KBM-7 (cell line): ENCODE measurements around the gene SPOP.
"Not testable (repeated sequence)": the region's sequence is repeated elsewhere in the genome, so short reads cannot be mapped to it uniquely, and the experiment has no call there.

ENCODE experiments used
- DNase-seq: peaks from one replicate; pipeline ENCODE4 v3.0.0-alpha.2; 2015
- in situ Hi-C: fragments of 300-500 bp; cut with MboI; formaldehyde crosslinking; loops from 2 replicates; pipeline ENCODE4 v1.14.3; 2020; ENCODE audit warnings: low sequenced_read_pairs, low pct_unique_long_range_greater_than_20kb, mixed read lengths

The SPOP gene

DNA sequence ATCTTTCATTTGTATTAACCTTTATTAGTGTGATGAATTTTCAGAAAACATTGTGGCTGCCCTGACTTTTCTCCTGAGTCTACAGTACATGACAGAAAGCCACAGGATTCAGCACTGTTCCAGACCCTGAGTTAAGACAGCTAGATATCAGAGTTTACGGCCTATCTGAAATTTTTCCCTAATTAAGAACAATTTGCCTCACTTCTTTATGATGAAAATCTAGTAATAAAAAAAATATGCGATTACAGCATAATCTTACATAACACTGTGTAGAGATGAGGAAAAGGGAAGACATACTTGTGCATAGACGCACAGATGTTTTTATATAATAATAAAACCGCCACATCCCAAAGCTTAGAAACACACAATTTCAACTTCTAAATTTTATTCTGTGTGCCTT is 7.3 kb downstream of the SPOP start:
- in situ Hi-C loops, result no loop called here
- no peak for DNase-seq

DNA sequence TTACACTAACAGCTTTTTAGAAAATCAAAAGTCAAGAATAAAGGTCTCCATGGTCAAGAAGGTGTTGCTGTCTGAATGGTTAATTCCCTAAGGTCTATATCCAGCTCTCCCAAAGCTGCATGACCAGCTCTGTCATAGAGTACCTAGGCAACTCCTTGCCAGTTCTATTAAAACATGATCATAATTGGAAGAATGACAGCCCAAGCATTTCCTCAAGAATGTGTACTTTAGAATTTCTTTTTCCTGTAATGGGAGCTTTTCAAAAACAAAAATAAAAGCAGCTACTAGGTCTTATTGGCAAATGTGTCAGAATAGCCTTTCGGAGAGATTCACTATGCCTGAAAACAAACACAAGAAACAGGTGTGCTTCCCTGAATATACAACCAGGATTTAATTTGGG is 7.9 kb downstream of the SPOP start:
- DNase-seq, result no peak
- in situ Hi-C loops, result no loop called here

DNA sequence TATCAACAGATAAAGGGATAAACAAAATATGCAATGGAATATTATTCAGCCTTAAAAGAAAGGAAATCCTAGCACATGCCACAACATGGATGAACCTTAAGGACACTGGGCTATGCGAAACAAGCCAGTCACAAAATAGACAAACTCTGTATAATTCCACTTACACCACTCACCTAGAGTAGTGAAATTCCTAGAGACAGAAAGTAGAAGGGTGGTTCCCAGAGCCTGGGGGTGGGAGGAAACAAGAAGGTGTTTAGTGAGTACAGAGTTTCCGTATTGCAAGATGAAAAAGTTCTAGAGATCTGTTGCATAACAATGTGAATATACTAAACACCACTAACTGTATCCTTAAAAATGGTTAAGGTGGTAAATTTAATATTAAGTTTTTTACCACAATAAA is 10.0 kb downstream of the SPOP start:
- DNase-seq, result no peak
- in situ Hi-C loops, result no loop called here

DNA sequence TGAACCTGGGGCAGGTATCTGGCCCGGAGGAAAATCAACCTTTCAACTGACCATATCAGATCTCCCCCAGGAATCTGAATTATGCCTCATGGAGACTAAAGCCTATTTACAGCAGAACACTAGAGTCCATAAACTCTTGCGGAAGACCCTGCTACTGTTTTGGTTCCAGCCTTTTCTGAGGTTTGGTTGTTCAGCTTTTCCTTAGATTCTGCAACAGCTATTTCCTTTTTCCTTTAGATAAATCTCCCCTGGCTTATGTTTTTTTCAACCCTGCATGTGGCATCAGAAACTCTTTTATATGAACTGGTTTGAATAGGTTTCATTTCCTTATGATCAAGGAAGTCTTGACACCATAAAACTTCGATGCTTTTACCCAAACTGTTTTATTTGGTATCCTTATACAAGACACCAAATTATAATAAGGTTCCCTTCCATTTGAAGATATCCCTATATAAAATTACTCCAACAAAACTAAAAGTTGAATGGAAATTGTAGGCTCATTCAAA is 13.1 kb downstream of the SPOP start:
- DNase-seq, result no peak
- in situ Hi-C loops, result no loop called here

DNA sequence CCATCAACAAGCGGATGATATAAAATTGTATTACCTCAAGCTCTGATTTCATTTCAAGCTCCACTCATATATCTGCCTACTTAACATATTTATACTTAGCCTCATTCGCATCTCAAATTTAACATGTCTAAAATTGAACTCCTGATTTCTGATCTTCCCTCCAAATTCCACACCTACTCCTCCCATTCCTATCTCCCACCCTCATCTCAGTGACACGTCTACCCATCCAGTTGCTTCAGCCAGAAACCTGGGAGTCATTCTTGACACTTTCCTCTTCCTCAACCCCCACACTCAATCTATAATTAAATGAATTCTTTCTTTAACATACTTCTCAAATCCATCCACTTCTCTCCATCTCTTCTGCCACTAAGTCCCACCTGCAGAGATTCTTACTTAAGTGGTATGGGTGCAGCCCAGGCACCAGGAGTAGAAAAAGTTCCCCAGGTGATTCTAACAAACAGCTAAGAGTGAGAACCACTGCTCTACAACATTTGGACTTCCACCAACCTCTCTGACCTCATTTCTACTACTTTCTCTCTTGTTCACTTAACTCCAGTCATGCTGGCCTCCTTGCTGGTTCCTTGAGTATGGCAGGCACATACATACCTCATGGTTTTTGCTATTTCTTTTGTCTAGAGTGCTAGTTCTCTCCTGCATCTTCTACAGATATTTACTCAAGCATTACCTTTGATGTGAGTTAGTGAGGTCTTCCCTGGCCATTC is 18.1 kb downstream of the SPOP start:
- in situ Hi-C loops, result no loop called here
- DNase-seq, result no peak

DNA sequence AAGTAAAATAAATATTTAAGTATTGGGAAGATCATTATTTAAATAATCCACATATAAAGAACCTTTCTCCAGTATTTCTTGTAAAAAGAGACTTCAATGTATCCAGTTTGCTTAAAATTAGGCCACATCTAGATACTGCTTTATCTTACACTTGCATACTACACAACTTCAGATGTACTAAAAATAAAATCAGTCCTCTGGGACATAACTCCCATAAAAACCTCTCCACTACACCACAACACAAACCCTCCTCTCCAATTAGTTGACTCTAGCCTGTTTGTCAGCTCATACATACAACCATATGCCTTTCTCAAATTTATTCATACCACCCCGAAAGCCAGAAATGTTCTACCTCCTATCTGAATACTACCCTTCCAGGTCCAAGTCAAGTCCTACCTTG is 21.6 kb downstream of the SPOP start:
- in situ Hi-C loops, result no loop called here
- DNase-seq, result no peak

DNA sequence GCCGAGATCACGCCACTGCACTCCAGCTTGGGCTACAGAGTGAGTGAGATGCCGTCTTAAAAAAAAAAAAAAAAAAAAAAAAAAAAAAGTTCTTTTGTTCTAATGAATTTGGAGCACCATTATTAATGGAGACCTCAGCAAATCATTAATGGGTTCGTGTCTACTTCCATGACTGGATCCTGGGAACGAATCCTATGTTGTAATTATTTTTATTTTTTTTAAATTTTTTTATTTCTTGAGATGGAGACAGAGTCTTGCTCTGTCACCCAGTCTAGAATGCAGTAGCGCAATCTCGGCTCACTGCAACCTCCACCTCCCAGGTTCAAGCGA is 30.7 kb downstream of the SPOP start:
- DNase-seq, result no peak
- in situ Hi-C loops, result no loop called here

DNA sequence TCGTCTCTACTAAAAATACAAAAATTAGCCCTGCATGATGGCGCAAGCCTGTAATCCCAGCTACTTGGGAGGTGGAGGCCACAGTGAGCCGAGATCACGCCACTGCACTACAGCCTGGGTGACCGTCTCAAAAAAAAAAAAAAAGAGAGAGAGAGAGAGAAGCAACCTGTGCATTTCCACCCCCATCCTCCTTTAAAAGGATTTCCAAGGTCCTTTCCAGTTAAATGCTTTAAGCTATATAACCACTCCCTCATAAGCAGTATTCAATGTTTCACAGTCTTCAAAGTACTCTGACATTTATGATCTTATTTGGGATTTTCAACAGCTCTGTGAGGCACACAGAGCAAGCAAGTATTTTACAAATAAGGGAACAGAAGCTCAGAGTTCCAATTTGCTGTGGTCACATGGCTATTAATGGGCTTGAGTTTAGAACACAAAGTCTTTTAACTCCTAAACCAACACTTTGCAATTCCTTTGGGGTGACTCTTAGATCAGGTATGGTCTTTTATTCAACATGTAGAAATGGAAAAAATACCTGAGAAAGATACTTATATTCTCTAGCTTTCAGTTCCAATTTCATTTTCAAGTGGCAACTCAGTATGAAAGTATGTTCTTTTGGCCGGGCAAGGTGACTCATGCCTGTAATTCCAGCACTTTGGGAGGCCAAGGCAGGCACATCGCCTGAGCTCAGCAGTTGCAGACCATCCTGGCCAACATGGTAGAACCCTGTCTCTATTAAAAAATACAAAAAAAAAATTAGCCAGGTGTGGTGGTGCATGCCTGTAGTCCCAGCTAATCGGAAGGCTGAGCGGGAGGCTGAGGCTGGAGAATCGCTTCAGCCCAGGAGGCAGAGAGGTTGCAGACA is 31.3 kb downstream of the SPOP start:
- DNase-seq, result no peak
- in situ Hi-C loops, result no loop called here

DNA sequence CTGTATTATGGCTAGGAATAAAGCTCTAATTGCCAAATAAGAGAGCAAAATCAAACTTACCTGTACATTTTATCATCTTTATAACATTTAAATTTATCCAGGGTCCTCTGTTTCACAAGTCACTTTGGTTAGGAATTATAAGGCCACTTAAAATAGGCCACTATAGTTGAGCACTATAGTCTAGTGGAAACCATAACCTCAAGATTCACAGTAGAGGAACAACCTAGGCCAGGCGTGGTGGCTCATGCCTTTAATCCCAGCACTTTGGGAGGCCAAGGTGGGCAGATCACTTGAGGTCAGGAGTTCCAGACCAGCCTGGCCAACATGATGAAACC is 31.9 kb downstream of the SPOP start:
- DNase-seq, in situ Hi-C loops: not testable (repeated sequence)

DNA sequence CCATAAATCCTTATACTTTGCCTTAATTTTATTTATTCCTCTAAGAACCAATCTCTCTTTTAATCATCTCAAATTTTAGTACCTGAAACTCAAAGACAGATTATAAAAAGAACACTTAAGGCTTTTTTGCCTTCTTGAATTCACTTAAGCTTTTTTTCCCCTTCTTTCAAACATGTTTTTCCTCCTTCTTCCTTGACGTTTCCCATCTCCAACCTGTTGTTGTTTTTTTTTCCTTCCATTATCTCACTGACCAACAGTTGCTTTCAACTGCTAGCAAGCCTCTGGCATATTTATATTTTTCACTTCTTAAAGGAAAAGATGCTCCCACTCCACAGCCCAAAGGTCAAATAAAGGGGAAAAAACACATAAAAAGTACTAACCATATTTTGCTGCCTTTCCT is 32.2 kb downstream of the SPOP start:
- in situ Hi-C loops, result no loop called here
- DNase-seq, result no peak

DNA sequence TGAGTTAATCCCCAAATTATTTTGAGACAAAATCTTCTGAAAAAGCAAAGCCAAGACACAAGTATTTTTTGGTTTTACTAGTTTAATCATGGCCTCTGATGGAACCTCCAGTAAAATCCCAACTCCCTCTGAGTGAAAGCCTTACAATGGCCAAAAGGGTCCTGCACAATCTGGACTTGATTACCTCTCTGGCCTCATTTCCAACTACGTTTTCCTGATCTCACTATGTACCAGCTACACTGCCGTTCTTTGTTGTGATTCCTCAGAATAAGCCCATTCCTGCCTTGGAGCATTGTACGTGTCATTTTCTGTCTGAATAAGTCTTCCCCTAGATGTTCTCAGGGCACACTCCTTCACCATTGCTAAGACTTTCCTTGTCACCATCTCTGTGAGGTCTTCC is 37.3 kb downstream of the SPOP start:
- DNase-seq, result no peak
- in situ Hi-C loops, result no loop called here

DNA sequence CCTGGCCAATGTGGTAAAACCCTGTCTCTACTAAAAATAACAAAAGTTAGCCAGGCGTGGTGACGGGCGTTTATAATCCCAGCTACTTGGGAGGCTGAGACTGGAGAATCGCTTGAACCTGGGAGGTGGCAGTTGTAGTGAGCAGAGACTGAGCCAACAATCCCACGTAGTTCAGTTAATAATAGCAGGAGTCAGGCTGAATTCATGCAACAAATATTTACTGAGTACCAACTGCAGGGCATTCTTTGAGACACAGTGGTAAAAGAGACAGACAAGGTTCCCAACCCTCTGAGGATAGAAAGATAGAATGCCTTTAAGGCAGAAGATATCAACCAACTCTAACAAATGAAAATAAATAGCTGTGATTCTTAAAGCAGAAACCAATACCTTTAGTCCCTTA is 39.1 kb downstream of the SPOP start:
- in situ Hi-C loops, result no loop called here
- DNase-seq, result no peak

DNA sequence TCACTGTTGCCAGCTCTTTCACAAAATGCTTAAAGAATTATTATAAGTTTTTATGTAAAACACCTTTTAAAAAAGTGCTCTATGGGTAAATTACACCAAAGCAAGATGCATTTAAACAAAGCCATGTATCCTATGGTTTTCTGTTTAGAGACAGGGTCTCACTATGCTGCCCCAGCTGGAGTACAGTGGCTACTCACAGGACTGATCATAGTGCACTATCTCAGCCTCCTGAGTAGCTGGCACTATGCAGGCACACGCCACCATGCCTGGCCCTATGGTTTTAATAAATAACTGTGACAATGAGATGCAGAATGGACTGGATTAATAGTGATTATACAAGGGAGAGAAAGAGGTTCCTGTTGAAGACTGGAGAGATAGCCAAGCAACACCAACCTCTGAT is 40.2 kb downstream of the SPOP start:
- in situ Hi-C loops, result no loop called here
- no peak for DNase-seq

DNA sequence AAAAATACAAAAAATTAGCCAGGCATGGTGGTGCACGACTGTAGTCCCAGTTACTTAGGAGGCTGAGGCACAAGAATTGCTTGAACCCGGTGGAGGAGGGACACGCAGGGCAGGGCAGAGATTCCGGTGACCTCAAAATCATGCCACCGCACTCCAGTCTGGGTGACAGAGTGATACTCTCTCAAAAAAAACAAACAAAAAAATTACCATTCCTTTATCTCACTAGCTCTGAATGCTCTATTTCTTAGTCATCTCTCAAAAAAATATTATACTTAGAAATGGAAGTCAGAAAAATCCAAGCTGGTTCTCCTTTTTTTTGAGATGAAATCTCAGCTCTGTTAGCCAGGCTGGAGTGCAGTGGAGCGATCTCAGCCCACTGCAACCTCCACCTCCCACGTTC is 40.8 kb downstream of the SPOP start:
- in situ Hi-C loops, result no loop called here
- DNase-seq, result no peak

DNA sequence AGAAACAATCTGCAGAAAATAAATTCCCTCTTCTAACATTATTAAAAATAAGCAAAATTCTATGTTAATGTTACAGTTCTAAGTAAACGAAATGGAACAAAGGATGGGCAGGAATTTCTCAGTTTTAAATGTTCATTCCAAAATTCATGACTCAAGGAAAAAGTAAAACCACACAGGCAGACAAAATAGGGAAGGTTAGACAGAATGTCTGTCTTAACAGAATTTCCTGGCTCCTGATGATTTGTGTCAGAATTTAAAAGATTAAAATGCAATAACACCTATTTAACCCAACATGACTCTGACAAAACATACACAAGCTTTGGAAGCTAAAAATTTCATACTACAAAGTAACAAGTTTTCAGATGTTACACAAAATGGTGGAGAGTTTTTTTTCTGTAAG is 42.8 kb downstream of the SPOP start:
- in situ Hi-C loops, result no loop called here

DNA sequence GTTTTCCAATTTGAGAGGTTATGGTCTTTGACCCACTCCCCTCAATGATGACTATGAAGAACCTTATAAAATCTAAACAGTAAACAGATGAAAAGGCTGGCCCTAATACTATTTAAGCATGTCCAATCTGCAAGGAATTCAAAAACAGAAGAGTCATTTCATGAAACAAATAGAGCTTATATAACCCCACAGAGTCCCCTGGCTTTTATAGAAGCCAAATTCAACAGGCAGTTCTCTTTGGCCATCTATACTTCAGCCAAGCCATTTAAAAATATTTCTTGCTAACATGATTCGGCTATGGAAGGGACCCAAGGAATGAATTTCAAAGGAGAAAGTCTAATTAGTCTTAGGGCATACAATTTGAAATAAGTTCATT is 43.4 kb downstream of the SPOP start:
- DNase-seq, result no peak
- in situ Hi-C loops, result no loop called here

More for the DNA sequence above, 42.8 kb downstream of the SPOP start:
- no peak for DNase-seq

DNA sequence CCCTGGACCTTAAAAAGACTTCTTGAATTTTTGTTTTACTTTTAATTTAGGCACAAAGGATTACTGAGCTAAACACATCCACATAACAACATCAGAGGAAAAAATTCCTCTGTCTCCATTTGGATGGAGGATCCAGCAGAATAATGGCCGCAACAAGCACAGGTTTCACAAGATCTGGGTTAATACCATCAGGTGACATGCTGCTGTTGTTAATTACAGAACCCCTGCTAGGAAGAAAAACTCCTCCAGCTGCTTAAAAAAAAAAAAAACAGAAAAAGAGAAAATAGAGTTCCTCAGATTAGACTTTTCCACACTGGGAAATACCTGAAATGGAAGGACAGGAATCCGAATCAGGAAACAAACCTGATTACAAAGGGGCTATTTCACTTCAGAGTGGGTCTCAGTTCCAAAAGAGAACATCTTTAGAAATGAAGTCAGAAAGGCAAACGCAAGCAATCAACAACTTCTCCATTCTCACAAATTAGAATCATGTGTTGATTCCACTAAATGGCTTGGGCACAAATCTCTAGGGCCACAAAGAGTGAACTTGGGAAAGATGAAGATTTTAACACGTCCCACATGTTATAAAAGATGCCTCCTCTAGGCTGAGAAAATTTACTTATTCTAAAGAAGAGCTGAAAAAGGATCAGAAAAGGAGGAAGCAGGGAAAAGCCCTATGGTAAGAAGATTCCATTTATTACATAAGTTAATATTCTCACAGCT is 44.0 kb downstream of the SPOP start:
- no peak for DNase-seq
- in situ Hi-C loops, result no loop called here

DNA sequence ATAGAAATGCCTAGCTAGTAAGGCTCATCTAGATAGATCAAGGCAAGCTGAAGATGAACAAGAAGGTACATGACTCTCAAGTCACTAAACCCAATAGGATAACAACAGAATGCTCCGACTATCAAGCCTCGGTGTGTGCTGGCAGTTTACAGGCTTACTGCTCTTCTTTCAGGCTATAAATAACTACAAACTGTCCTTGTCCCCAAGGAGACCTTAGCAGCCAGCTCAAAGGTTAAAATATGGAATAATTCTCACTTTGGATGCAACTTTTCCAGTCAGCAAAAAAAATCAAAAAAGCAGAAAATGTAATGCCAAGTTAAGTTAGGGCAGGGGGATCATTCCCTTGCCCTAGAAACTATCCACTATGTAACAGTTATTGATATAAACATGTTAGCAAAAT is 44.6 kb downstream of the SPOP start:
- in situ Hi-C loops, result no loop called here
- DNase-seq, result no peak

DNA sequence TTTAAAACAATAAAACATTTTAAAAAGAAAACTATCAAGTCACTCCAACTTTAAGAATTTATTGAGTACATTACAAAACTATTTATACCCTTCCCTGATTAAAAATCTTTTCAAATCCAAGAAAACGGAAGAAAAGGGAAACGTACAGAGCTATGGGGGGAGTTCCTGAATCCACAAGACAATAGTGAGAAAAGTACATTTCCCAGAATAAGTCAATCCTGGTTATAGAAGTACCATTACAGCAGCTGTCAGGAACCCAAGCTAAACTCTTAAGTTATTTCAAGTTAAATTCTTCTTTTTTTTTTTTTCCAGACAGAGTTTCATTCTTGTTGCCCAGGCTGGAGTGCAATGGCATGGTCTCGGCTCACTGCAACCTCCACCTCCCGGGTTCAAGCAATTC is 45.7 kb downstream of the SPOP start:
- in situ Hi-C loops, result no loop called here
- DNase-seq, result no peak

DNA sequence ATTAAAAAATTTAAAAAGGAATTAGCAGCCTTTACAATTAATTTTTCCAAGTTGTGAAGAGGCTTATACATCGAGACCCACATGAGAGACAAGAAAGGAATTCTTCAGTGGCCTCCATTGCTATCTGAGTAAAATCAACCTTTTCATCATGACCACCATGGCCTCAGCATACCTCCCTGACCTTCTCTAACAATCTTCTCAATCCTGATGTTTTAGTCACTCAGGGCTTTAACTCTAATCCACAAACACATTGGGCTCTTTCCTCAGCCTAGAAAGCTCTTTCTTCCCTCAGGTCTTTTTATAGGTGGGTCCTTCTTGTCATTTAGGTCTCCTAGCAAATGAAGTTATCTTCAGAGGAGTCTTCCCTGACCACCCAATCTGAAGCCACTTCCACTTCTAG is 46.4 kb downstream of the SPOP start:
- no peak for DNase-seq
- in situ Hi-C loops, result no loop called here
